K562 (cell line): ENCODE results near the gene SLC26A11. TPM values are rescaled to one million over a fixed set of nuclear protein-coding genes. Genes with fewer than 3 reads are reported as not detected.

Experiments
- AFF4 ChIP-seq: sonication (generic); formaldehyde crosslinking; IDR thresholded peaks from 2 replicates; pipeline ENCODE4 v1.8.0; 2023; ENCODE audit warnings: mild to moderate bottlenecking, missing genetic modification reagents
- ARHGAP35 ChIP-seq: fragments of 450-650 bp; IDR thresholded peaks from 2 replicates; pipeline ENCODE4 v1.6.1; 2018; ENCODE audit not compliant: partially characterized antibody
- ETS1 ChIP-seq: conservative IDR thresholded peaks from 2 replicates; pipeline ENCODE4 v1.6.1; 2011; ENCODE audit warnings: low read depth, mild to moderate bottlenecking, low read length; ENCODE audit not compliant: control insufficient read depth
- ETS2 ChIP-seq: IDR thresholded peaks from 2 replicates; pipeline ENCODE4 v1.6.1; 2016; ENCODE audit warnings: borderline replicate concordance, missing genetic modification characterization, mild to moderate bottlenecking, moderate library complexity, missing compliant biosample characterization; ENCODE audit not compliant: poor library complexity, severe bottlenecking
- FOXP1 ChIP-seq: sonication (generic); formaldehyde crosslinking; IDR thresholded peaks from 2 replicates; pipeline ENCODE4 v1.8.0; 2022; ENCODE audit warnings: mild to moderate bottlenecking, missing genetic modification reagents
- GMEB1 ChIP-seq: fragments of 250-450 bp; sonication (Bioruptor Pico); IDR thresholded peaks from 2 replicates; pipeline ENCODE4 v1.4.0; 2020; ENCODE audit warnings: mild to moderate bottlenecking
- HCFC1 ChIP-seq: IDR thresholded peaks from 2 replicates; pipeline ENCODE4 v1.6.1; 2012; ENCODE audit warnings: low read depth, low read length, improper control_type of control experiment
- HMBOX1 ChIP-seq: sonication (generic); IDR thresholded peaks from 2 replicates; pipeline ENCODE4 v1.6.1; 2016
- KDM4B ChIP-seq, 2 experiments: fragments of 450-650 bp in 1 of 2; sonication (generic) in 1 of 2; IDR thresholded peaks; 2 replicates each; pipeline ENCODE4 v1.6.1; 2016 to 2017; ENCODE audit warnings: borderline replicate concordance in 2 of 2, antibody characterized with exemption in 1 of 2, low read depth in 1 of 2, mild to moderate bottlenecking in 1 of 2
- L3MBTL2 ChIP-seq: fragments of 450-650 bp; IDR thresholded peaks from 2 replicates; pipeline ENCODE4 v1.6.1; 2016; ENCODE audit warnings: mild to moderate bottlenecking, moderate library complexity
- MCM2 ChIP-seq: fragments of 450-650 bp; IDR thresholded peaks from 2 replicates; pipeline ENCODE4 v1.6.1; 2017; ENCODE audit warnings: low read depth, mild to moderate bottlenecking
- MEF2D ChIP-seq: conservative IDR thresholded peaks from 2 replicates; pipeline ENCODE4 v1.6.1; 2016; ENCODE audit warnings: low read depth, missing genetic modification characterization, missing compliant biosample characterization
- NCOA4 ChIP-seq: fragments of 450-650 bp; IDR thresholded peaks from 2 replicates; pipeline ENCODE4 v1.6.1; 2018; ENCODE audit warnings: mild to moderate bottlenecking; ENCODE audit not compliant: partially characterized antibody
- NFE2 ChIP-seq: IDR thresholded peaks from 2 replicates; pipeline ENCODE4 v1.6.1; 2014; ENCODE audit warnings: antibody characterized with exemption, low read depth
- POU5F1 ChIP-seq: fragments of 150-350 bp; IDR thresholded peaks from 2 replicates; pipeline ENCODE4 v1.6.1; 2014; ENCODE audit warnings: borderline replicate concordance, low read length, low read depth, mild to moderate bottlenecking; ENCODE audit not compliant: partially characterized antibody
- RFX5 ChIP-seq: IDR thresholded peaks from 2 replicates; pipeline ENCODE4 v1.6.1; 2011; ENCODE audit warnings: low read depth, mild to moderate bottlenecking, improper control_type of control experiment, low read length
- RHOXF2B ChIP-seq: fragments of 250-450 bp; sonication (Bioruptor Pico); conservative IDR thresholded peaks from 2 replicates; pipeline ENCODE4 v1.5.1; 2021
- SAFB2 ChIP-seq: fragments of 200-400 bp; formaldehyde crosslinking; IDR thresholded peaks from 2 replicates; pipeline ENCODE4 v1.6.1; 2018; ENCODE audit warnings: borderline replicate concordance, low read length, low read depth, moderate library complexity; ENCODE audit not compliant: severe bottlenecking
- SMAD1 ChIP-seq: fragments of 150-350 bp; IDR thresholded peaks from 2 replicates; pipeline ENCODE4 v1.6.1; 2014; ENCODE audit warnings: low read length, low read depth; ENCODE audit not compliant: partially characterized antibody
- TRIM24 ChIP-seq, 2 experiments: fragments of 450-650 bp; IDR thresholded peaks; 2 replicates each; pipeline ENCODE4 v1.6.1; 2016
- TRIM28 ChIP-seq: fragments of 450-650 bp; IDR thresholded peaks from 2 replicates; pipeline ENCODE4 v1.6.1; 2017
- ZC3H8 ChIP-seq: fragments of 450-650 bp; IDR thresholded peaks from 2 replicates; pipeline ENCODE4 v1.6.1; 2017
- ZNF354B ChIP-seq: fragments of 250-450 bp; sonication (Bioruptor Pico); IDR thresholded peaks from 2 replicates; pipeline ENCODE4 v1.4.0; 2020
- polyA plus RNA-seq, 8 experiments: library from polyadenylated mRNA; depleted of rRNA in 4 of 8; stranded (reverse) in 5 of 8; unstranded in 3 of 8; fragments of >200 nt; fragmentation: Nextera tagmentation in 2 of 8; fragmentation: Illumina TruSeq in 1 of 8; extraction: Ambion mirVana in 2 of 8; extraction: Trizol in 1 of 8; gene quantifications; 2 replicates each; pipeline versions ENCODE4 v1.2.1 to v1.2.3, GENCODE V29; 2011 to 2014; ENCODE audit warnings: inconsistent platforms in 1 of 8, missing spikeins in 1 of 8
- total RNA-seq, 7 experiments: library from RNA; depleted of rRNA in 6 of 7; stranded (reverse); fragments of >200 nt in 6 of 7; fragmentation: Illumina TruSeq in 2 of 7; extraction: Trizol in 2 of 7; gene quantifications; 2 replicates each; pipeline versions ENCODE4 v1.2.1 to v1.2.3, GENCODE V29; 2011 to 2021; ENCODE audit warnings: low replicate concordance in 1 of 7

Gene SLC26A11
- total and polyA plus RNA-seq, 9 of the 15 experiments (the other 6 are each of a cell fraction or from before 2014, with no cell fraction given) = 0.06 to 3.1 (median 1.2) TPM; not detected in 1

GRCh38 chr17:80260069-80260535 is 39.9 kb downstream of the SLC26A11 start (continued):
- TF ChIP-seq ETS1 (0 out of 2 replicates have a peak, but pooled peaks have one; percentile 18), HMBOX1 (no peak), ARHGAP35 (no peak), POU5F1 (no peak), KDM4B (IDR thresholded peaks at IDR 0.05; ENCODE audit: borderline replicate concordance in 2 of 2, low read depth in 1 of 2) (no peak), ZC3H8 (no peak), TRIM28 (no peak), AFF4 (no peak), ETS2 (peak; percentile 25), FOXP1 (CRISPR knock-in tag) (peak; percentile 63; the same call in 1 of the 2 replicates), RFX5 (no peak), SMAD1 (no peak), MCM2 (no peak), ZNF354B (no peak), RHOXF2B (no peak), NCOA4 (no peak), GMEB1 (peak; percentile 52; the same call in 1 of the 2 replicates), MEF2D (tag) (no peak), SAFB2 (no peak), NFE2 (no peak), L3MBTL2 (peak; percentile 93), TRIM24 (IDR thresholded peaks at IDR 0.05) (no peak), HCFC1 (peak; percentile 11; the same call in 1 of the 2 replicates)
